Testis (tissue), 3 donors: ENCODE data around the gene DCLK1. TPM values are rescaled to one million over a fixed set of nuclear protein-coding genes. Genes with fewer than 3 reads are reported as not detected.
A peak's percentile ranks its signal among the peaks of the same experiment; 100 is the strongest.

Experiments
- DNase-seq: peaks from one replicate; pipeline ENCODE4 v3.0.0-alpha.2; 2019
- H3K27ac ChIP-seq, 2 donors: fragments of 200-600 bp; sonication (generic); one replicate each; pipeline ENCODE4 v1.5.1; 2019
- H3K27me3 ChIP-seq: fragments of 200-600 bp; sonication (generic); one replicate; pipeline ENCODE4 v1.5.1; 2019
- H3K36me3 ChIP-seq: fragments of 200-600 bp; sonication (generic); one replicate; pipeline ENCODE4 v1.5.1; 2017; ENCODE audit warnings: low read depth; ENCODE audit errors: missing control alignments
- H3K4me1 ChIP-seq: fragments of 200-600 bp; sonication (generic); one replicate; pipeline ENCODE4 v1.5.1; 2019
- H3K4me3 ChIP-seq, 2 donors: fragments of 200-600 bp; sonication (generic); one replicate each; pipeline ENCODE4 v1.5.1; 2017 to 2019
- H3K9me3 ChIP-seq: fragments of 200-600 bp; sonication (generic); one replicate; pipeline ENCODE4 v1.5.1; 2017
- CTCF ChIP-seq, 3 experiments: fragments of 450-650 bp in 2 of 3; fragments of 200-600 bp in 1 of 3; sonication (generic) in 1 of 3; IDR thresholded peaks; one replicate each; pipeline ENCODE4 v1.5.1; 2016 to 2019; ENCODE audit warnings: antibody characterized with exemption in 3 of 3, mild to moderate bottlenecking in 2 of 3, moderate library complexity in 1 of 3
- POLR2A ChIP-seq: fragments of 450-650 bp; IDR thresholded peaks from one replicate; pipeline ENCODE4 v1.6.1; 2017; ENCODE audit warnings: antibody characterized with exemption, mild to moderate bottlenecking, moderate library complexity
- WGBS, 2 donors: methylation state at CpG; one replicate each; pipeline ENCODE4 v1.1.5; 2018; 5-methylcytosine and 5-hydroxymethylcytosine counted together
- intact Hi-C: fragments of 100-400 bp; cut with DNase I; formaldehyde crosslinking; loops from one replicate; pipeline ENCODE4 v1.15.1; 2023; ENCODE audit warnings: low total_unique reads
- polyA plus RNA-seq: library from polyadenylated mRNA; stranded (reverse); fragments of 350-450 nt; fragmentation: Illumina TruSeq; extraction: RNeasy Lipid Tissue Mini Kit (QIAGEN cat#74804); gene quantifications from one replicate; pipeline ENCODE4 v1.2.3, GENCODE V29; 2014; ENCODE audit warnings: low read depth, low replicate concordance; ENCODE audit not compliant: insufficient read depth
- total RNA-seq, 2 donors: library from RNA; depleted of rRNA; stranded (reverse); fragments of >200 nt; gene quantifications; one replicate each; pipeline ENCODE4 v1.2.3, GENCODE V29; 2016

Gene DCLK1
- total and polyA plus RNA-seq, 3 donors from 2014 or later, result 4.5 to 8.9 (median 4.9) TPM

- peaks cover 5% of the 10 kb centered on the region for H3K4me1 ChIP-seq
- intact Hi-C loops, result no loop called here
- no peak overlapping the region for H3K27ac ChIP-seq
- H3K9me3 ChIP-seq, result no peaks in the 10 kb centered on the region
- DNase-seq, result no peak
- H3K4me3 ChIP-seq, result no peak overlapping the region
- H3K36me3 ChIP-seq, result no peaks in the 10 kb centered on the region
- 96 to 100% methylated on average over 1 of the region's 1 CpG for WGBS, 2 donors
- TF ChIP-seq CTCF (IDR thresholded peaks at IDR 0.05), result no peak
- TF ChIP-seq POLR2A, result no peak
- no peaks in the 10 kb centered on the region for H3K27me3 ChIP-seq
These were observed 148.0 kb downstream of the DCLK1 start for GRCh38 chr13:35983206-35983605.

- peak overlapping the region; percentile 21 to 74 for H3K27ac ChIP-seq
- no peak overlapping the region for H3K4me3 ChIP-seq
- TF ChIP-seq POLR2A (no peak), CTCF (IDR thresholded peaks at IDR 0.05) (no peak)
- H3K36me3 ChIP-seq, result no peaks in the 10 kb centered on the region
- H3K4me1 ChIP-seq, result peaks cover 5% of the 10 kb centered on the region
- WGBS, 2 donors, result 52 to 54% methylated on average over 8 of the region's 8 CpGs
- intact Hi-C loops, result loop anchor here (5.0 kb wide), 1 partner anchor 298 kb away; no protein-coding TSS in a partner anchor
- H3K9me3 ChIP-seq, result no peaks in the 10 kb centered on the region
- no peaks in the 10 kb centered on the region for H3K27me3 ChIP-seq
- peak; percentile 80 for DNase-seq
These were observed 151.7 kb downstream of the DCLK1 start for GRCh38 chr13:35979361-35979951.

GRCh38 chr13:35978607-35979316, 152.4 kb downstream of the DCLK1 start:
- H3K27ac ChIP-seq, result peak overlapping the region in 1 of 2 donors; percentile 74
- H3K4me1 ChIP-seq, result peaks cover 5% of the 10 kb centered on the region
- intact Hi-C loops, result loop anchor here (5.0 kb wide), 1 partner anchor 299 kb away; no protein-coding TSS in a partner anchor
- WGBS, 2 donors, result 42 to 47% methylated on average over 10 of the region's 10 CpGs
- no peaks in the 10 kb centered on the region for H3K9me3 ChIP-seq
- peak; percentile 66 for DNase-seq
- TF ChIP-seq POLR2A (no peak), CTCF (IDR thresholded peaks at IDR 0.05) (peak; percentile 87 to 93 (median 92))
- no peaks in the 10 kb centered on the region for H3K27me3 ChIP-seq
- no peak overlapping the region for H3K4me3 ChIP-seq
- H3K36me3 ChIP-seq, result no peaks in the 10 kb centered on the region

GRCh38 chr13:35977060-35977459, 154.1 kb downstream of the DCLK1 start:
- Histone ChIP-seq H3K27me3 (no peaks in the 10 kb centered on the region), H3K36me3 (no peaks in the 10 kb centered on the region), H3K4me3 (no peak overlapping the region), H3K9me3 (no peaks in the 10 kb centered on the region), H3K4me1 (peaks cover 5% of the 10 kb centered on the region), H3K27ac (no peak overlapping the region)
- WGBS, 2 donors, result 79 to 84% methylated on average over 2 of the region's 2 CpGs
- TF ChIP-seq CTCF (IDR thresholded peaks at IDR 0.05), result no peak
- TF ChIP-seq POLR2A, result no peak
- intact Hi-C loops, result loop anchor here (5.0 kb wide), 1 partner anchor 300 kb away; no protein-coding TSS in a partner anchor
- DNase-seq, result no peak
